ENCODE data around the gene PPFIBP2. TPM values are rescaled to one million over a fixed set of nuclear protein-coding genes. Genes with fewer than 3 reads are reported as not detected.
A peak's percentile ranks its signal among the peaks of the same experiment; 100 is the strongest.

Gene PPFIBP2
- total RNA-seq, 1 donor from 2014 or later = 1.8 TPM

GRCh38 chr11:7511401-7511800 lies 2.4 kb upstream of the PPFIBP2 start:
- Mint-ChIP-seq H3K4me1 (ENCODE audit: low read depth, unreplicated experiment) (no peaks in the 10 kb centered on the region), H3K27me3 (ENCODE audit: low read depth, unreplicated experiment) (peaks cover 33% of the 10 kb centered on the region), H3K9me3 (ENCODE audit: unreplicated experiment) (no peaks in the 10 kb centered on the region), H3K27ac (ENCODE audit: unreplicated experiment) (no peak overlapping the region), H3K36me3 (ENCODE audit: low read depth, unreplicated experiment) (no peaks in the 10 kb centered on the region), H3K4me3 (ENCODE audit: unreplicated experiment) (no peak overlapping the region)
- Histone ChIP-seq H3K4me2 (ENCODE audit: low read length) (no peak overlapping the region), H3K79me2 (ENCODE audit: insufficient read depth, low read length) (no peaks in the 10 kb centered on the region), H3K9ac (ENCODE audit: low read length) (no peak overlapping the region), H3K36me3 (ENCODE audit: insufficient read depth, low read length) (no peaks in the 10 kb centered on the region), H3K27ac (ENCODE audit: low read depth, low read length) (no peak overlapping the region), H3K4me3 (ENCODE audit: insufficient read depth, low read depth, low read length) (no peak overlapping the region), H3K9me3 (ENCODE audit: insufficient read depth, low read depth, low read length) (no peaks in the 10 kb centered on the region), H3K27me3 (ENCODE audit: insufficient read depth, low read length) (peaks cover 19% of the 10 kb centered on the region), H4K20me1 (ENCODE audit: insufficient read depth, low read length) (no peaks in the 10 kb centered on the region), H2AFZ (ENCODE audit: low read depth, low read length) (no peak overlapping the region), H3K4me1 (ENCODE audit: insufficient read depth, low read length) (peaks cover 6% of the 10 kb centered on the region)
- DNase-seq (ENCODE audit: low read depth) (no peak), FAIRE-seq (no peak)
- TF ChIP-seq EZH2 (IDR thresholded peaks at IDR 0.05; ENCODE audit: insufficient read depth, low read length) = no peak
- TF ChIP-seq, protein P1, sequence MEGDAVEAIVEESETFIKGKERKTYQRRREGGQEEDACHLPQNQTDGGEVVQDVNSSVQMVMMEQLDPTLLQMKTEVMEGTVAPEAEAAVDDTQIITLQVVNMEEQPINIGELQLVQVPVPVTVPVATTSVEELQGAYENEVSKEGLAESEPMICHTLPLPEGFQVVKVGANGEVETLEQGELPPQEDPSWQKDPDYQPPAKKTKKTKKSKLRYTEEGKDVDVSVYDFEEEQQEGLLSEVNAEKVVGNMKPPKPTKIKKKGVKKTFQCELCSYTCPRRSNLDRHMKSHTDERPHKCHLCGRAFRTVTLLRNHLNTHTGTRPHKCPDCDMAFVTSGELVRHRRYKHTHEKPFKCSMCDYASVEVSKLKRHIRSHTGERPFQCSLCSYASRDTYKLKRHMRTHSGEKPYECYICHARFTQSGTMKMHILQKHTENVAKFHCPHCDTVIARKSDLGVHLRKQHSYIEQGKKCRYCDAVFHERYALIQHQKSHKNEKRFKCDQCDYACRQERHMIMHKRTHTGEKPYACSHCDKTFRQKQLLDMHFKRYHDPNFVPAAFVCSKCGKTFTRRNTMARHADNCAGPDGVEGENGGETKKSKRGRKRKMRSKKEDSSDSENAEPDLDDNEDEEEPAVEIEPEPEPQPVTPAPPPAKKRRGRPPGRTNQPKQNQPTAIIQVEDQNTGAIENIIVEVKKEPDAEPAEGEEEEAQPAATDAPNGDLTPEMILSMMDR (IDR thresholded peaks at IDR 0.05; ENCODE audit: insufficient read depth, low read depth, low read length) = no peak

DNA sequence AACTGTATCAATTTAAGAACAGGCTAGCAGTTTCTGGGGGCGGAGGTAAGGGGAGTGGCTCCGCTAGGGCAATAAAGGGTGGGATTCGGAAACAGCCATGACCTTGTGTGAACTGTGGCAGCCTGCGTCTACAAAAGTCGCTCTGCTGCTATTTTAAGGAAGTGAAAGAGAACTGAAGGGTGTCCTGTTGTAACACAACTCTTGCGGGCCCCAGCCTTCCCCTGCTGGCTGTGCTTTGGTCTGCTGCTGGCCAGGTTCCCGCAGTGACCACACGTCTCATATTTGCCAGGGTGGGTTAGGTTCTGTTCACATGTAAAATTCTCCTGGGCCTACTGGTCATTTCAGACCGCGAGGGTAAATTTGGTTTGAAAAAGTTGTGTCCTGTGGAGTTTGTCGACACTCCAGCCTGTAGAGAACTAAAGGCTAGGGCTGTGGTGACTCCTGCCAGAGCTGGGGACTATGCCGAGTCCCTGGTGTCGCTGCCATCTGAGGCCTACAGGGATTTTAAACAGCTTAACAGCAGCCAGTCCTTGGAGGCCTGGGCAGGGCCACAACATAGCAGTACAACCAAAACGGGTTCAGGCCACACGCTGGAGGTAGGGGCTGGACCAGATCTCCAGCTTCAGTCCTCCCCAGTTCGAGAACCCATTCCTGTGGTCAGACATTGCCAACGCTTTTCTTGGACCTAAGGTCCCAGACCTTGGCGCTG lies 1.1 kb upstream of the PPFIBP2 start:
- Histone ChIP-seq H3K4me2 (ENCODE audit: low read length) (peak overlapping the region; percentile 94), H3K79me2 (ENCODE audit: insufficient read depth, low read length) (no peaks in the 10 kb centered on the region), H3K9me3 (ENCODE audit: insufficient read depth, low read depth, low read length) (no peaks in the 10 kb centered on the region), H3K27ac (ENCODE audit: low read depth, low read length) (no peak overlapping the region), H3K9ac (ENCODE audit: low read length) (peak overlapping the region; percentile 58), H3K4me1 (ENCODE audit: insufficient read depth, low read length) (peaks cover 6% of the 10 kb centered on the region), H2AFZ (ENCODE audit: low read depth, low read length) (peak overlapping the region; percentile 91), H3K4me3 (ENCODE audit: insufficient read depth, low read depth, low read length) (peak overlapping the region; percentile 79), H3K27me3 (ENCODE audit: insufficient read depth, low read length) (peaks cover 19% of the 10 kb centered on the region), H3K36me3 (ENCODE audit: insufficient read depth, low read length) (no peaks in the 10 kb centered on the region), H4K20me1 (ENCODE audit: insufficient read depth, low read length) (no peaks in the 10 kb centered on the region)
- FAIRE-seq (no peak), DNase-seq (ENCODE audit: low read depth) (no peak)
- TF ChIP-seq, protein P1 (IDR thresholded peaks at IDR 0.05; ENCODE audit: insufficient read depth, low read depth, low read length) = no peak
- no peak for TF ChIP-seq EZH2 (IDR thresholded peaks at IDR 0.05; ENCODE audit: insufficient read depth, low read length)
- peak overlapping the region; percentile 68 for H3K27ac Mint-ChIP-seq (ENCODE audit: unreplicated experiment)
- H3K27me3 Mint-ChIP-seq (ENCODE audit: low read depth, unreplicated experiment) = peaks cover 36% of the 10 kb centered on the region
- H3K4me3 Mint-ChIP-seq (ENCODE audit: unreplicated experiment) = peak overlapping the region; percentile 96
- H3K9me3 Mint-ChIP-seq (ENCODE audit: unreplicated experiment) = no peaks in the 10 kb centered on the region
- no peaks in the 10 kb centered on the region for H3K36me3 Mint-ChIP-seq (ENCODE audit: low read depth, unreplicated experiment)
- no peaks in the 10 kb centered on the region for H3K4me1 Mint-ChIP-seq (ENCODE audit: low read depth, unreplicated experiment)

DNA sequence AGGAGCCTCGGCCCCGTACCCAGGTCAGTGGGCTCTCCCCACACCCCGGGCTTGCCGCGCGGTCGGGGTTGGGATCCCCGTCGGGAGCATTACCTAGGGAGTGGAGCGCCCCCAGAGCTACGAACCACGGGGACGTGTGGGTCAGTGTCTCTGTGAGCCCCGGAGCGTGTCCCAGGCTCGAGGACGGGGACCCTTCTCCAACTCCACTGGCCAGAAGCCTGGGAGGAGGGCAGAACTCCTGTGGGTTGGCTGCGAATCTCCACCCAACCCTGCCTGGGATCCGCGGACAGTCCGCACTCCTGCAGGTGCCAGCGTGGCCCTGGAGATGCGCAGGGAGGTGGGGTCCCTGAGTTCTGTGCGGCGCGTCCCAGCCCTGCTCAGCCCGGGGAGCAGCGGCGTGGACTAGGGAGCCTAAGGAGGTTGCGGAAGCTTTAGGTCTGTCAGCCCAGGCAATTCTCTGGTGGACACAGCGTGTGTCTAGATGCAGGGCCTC lies 346 bp downstream of the PPFIBP2 start:
- Histone ChIP-seq H3K9me3 (ENCODE audit: insufficient read depth, low read depth, low read length) (no peaks in the 10 kb centered on the region), H2AFZ (ENCODE audit: low read depth, low read length) (peak overlapping the region; percentile 92), H4K20me1 (ENCODE audit: insufficient read depth, low read length) (no peaks in the 10 kb centered on the region), H3K4me3 (ENCODE audit: insufficient read depth, low read depth, low read length) (peak overlapping the region; percentile 79), H3K27me3 (ENCODE audit: insufficient read depth, low read length) (peaks cover 19% of the 10 kb centered on the region), H3K4me2 (ENCODE audit: low read length) (peak overlapping the region; percentile 94), H3K27ac (ENCODE audit: low read depth, low read length) (no peak overlapping the region), H3K9ac (ENCODE audit: low read length) (peak overlapping the region; percentile 58), H3K4me1 (ENCODE audit: insufficient read depth, low read length) (peaks cover 6% of the 10 kb centered on the region), H3K36me3 (ENCODE audit: insufficient read depth, low read length) (no peaks in the 10 kb centered on the region), H3K79me2 (ENCODE audit: insufficient read depth, low read length) (no peaks in the 10 kb centered on the region)
- Mint-ChIP-seq H3K4me3 (ENCODE audit: unreplicated experiment) (peak overlapping the region; percentile 43), H3K27me3 (ENCODE audit: low read depth, unreplicated experiment) (peaks cover 47% of the 10 kb centered on the region), H3K27ac (ENCODE audit: unreplicated experiment) (no peak overlapping the region), H3K36me3 (ENCODE audit: low read depth, unreplicated experiment) (no peaks in the 10 kb centered on the region), H3K9me3 (ENCODE audit: unreplicated experiment) (peaks cover 3% of the 10 kb centered on the region), H3K4me1 (ENCODE audit: low read depth, unreplicated experiment) (no peaks in the 10 kb centered on the region)
- no peak for FAIRE-seq
- TF ChIP-seq EZH2 (IDR thresholded peaks at IDR 0.05; ENCODE audit: insufficient read depth, low read length) = peak; percentile 75
- TF ChIP-seq, protein P1 (IDR thresholded peaks at IDR 0.05; ENCODE audit: insufficient read depth, low read depth, low read length) = no peak
- DNase-seq (ENCODE audit: low read depth) = no peak
